MM.1S (cell line): ENCODE results near the gene SELL.

Source experiments
- EZH2 ChIP-seq: fragments of 300-600 bp; sonication (generic); optimal IDR thresholded peaks from 2 replicates; pipeline ENCODE3; 2017; ENCODE audit warnings: low read depth, mild to moderate bottlenecking, antibody characterized with exemption, low read length, mixed read lengths
- TF ChIP-seq, protein P1 (sequence below): fragments of 300-600 bp; sonication (generic); IDR thresholded peaks from 2 replicates; pipeline ENCODE4 v1.5.1; 2016; ENCODE audit warnings: antibody characterized with exemption, low read length, mixed read lengths

DNA sequence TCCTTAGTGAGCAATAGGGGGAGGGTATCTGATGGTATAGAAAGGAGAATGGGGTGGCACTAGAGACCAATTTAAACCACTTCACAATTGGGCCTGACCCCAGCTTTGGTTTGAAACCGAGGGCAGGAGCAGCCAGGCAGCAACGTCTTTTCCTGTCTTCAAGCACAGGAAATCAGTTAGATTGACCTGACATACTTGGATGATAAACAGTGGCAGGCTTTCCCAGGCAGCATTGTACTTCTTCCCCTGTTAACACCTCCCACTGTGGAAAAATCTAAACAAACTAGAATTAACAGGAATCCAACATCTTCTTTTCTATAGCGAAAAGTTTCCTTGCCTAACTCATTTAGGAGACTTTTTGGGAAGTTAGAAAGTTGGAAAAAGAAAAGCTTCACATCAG lies 40.6 kb downstream of the SELL start:
- TF ChIP-seq, protein P1, sequence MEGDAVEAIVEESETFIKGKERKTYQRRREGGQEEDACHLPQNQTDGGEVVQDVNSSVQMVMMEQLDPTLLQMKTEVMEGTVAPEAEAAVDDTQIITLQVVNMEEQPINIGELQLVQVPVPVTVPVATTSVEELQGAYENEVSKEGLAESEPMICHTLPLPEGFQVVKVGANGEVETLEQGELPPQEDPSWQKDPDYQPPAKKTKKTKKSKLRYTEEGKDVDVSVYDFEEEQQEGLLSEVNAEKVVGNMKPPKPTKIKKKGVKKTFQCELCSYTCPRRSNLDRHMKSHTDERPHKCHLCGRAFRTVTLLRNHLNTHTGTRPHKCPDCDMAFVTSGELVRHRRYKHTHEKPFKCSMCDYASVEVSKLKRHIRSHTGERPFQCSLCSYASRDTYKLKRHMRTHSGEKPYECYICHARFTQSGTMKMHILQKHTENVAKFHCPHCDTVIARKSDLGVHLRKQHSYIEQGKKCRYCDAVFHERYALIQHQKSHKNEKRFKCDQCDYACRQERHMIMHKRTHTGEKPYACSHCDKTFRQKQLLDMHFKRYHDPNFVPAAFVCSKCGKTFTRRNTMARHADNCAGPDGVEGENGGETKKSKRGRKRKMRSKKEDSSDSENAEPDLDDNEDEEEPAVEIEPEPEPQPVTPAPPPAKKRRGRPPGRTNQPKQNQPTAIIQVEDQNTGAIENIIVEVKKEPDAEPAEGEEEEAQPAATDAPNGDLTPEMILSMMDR: no peak
- TF ChIP-seq EZH2: no peak
